Measurements from ENCODE around the gene PMM2.

PMM2 gene

DNA sequence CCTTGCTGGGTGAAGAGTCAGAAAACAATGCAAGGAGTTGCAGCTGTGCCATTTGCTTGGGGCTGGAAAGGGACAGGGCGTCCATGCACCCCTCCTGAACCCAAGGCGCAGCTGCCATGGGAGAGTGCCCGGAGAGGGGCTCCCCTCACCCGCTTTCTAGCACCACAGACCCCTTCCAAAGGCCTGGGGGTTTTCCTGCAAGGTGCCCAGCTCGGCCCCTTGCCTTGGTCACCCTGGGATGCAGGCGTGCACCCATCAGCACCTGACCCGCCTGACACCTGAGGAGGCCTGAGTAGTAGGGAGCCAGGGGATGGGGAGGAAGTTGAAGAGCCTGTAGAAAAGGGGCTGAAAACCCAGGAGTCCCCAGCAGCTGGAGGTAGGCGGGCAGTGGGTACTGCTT is 30.5 kb upstream of the PMM2 start:
- TF ChIP-seq, protein P1, sequence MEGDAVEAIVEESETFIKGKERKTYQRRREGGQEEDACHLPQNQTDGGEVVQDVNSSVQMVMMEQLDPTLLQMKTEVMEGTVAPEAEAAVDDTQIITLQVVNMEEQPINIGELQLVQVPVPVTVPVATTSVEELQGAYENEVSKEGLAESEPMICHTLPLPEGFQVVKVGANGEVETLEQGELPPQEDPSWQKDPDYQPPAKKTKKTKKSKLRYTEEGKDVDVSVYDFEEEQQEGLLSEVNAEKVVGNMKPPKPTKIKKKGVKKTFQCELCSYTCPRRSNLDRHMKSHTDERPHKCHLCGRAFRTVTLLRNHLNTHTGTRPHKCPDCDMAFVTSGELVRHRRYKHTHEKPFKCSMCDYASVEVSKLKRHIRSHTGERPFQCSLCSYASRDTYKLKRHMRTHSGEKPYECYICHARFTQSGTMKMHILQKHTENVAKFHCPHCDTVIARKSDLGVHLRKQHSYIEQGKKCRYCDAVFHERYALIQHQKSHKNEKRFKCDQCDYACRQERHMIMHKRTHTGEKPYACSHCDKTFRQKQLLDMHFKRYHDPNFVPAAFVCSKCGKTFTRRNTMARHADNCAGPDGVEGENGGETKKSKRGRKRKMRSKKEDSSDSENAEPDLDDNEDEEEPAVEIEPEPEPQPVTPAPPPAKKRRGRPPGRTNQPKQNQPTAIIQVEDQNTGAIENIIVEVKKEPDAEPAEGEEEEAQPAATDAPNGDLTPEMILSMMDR (IDR thresholded peaks at IDR 0.05; ENCODE audit: control insufficient read depth, extremely low read depth, insufficient read depth), result no peak
- DNase-seq (ENCODE audit: low read depth), result no peak

DNA sequence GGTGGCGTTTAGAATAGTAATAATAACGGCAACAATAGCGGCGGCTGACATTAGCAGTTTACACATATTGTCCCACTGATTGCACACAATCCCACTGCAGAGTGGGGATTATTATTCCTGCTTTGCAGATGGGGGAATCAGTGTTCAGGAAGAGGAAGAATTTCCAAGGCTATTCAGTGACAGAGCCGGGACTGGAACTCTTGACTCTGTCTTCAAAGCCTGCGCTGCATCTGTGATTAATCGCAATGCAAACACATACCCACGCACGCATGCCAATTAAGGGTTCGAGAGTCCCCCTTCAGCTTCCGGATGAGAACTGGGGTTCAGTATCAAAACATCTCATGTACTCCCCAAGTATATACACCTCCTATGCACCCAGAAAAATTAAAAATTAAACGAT is 29.4 kb upstream of the PMM2 start:
- TF ChIP-seq, protein P1 (IDR thresholded peaks at IDR 0.05; ENCODE audit: control insufficient read depth, extremely low read depth, insufficient read depth), result no peak
- no peak for DNase-seq (ENCODE audit: low read depth)

More for the DNA sequence above, 30.5 kb upstream of the PMM2 start:
- H3K4me3 ChIP-seq (ENCODE audit: low read depth, low read length), result no peak overlapping the region

GRCh38 chr16:8768692-8769091 is 28.9 kb upstream of the PMM2 start:
- no peak for DNase-seq (ENCODE audit: low read depth)
- TF ChIP-seq, protein P1 (IDR thresholded peaks at IDR 0.05; ENCODE audit: control insufficient read depth, extremely low read depth, insufficient read depth), result no peak
- no peak overlapping the region for H3K4me3 ChIP-seq (ENCODE audit: low read depth, low read length)

More for the DNA sequence above, 29.4 kb upstream of the PMM2 start:
- H3K4me3 ChIP-seq (ENCODE audit: low read depth, low read length), result no peak overlapping the region

- TF ChIP-seq, protein P1 (IDR thresholded peaks at IDR 0.05; ENCODE audit: control insufficient read depth, extremely low read depth, insufficient read depth), result no peak
- DNase-seq (ENCODE audit: low read depth), result no peak
- H3K4me3 ChIP-seq (ENCODE audit: low read depth, low read length), result no peak overlapping the region
Measured at GRCh38 chr16:8773537-8773936, 24.1 kb upstream of the PMM2 start.

GRCh38 chr16:8774208-8774607 is 23.4 kb upstream of the PMM2 start:
- DNase-seq (ENCODE audit: low read depth), result no peak
- no peak overlapping the region for H3K4me3 ChIP-seq (ENCODE audit: low read depth, low read length)
- TF ChIP-seq, protein P1 (IDR thresholded peaks at IDR 0.05; ENCODE audit: control insufficient read depth, extremely low read depth, insufficient read depth), result no peak

- TF ChIP-seq, protein P1 (IDR thresholded peaks at IDR 0.05; ENCODE audit: control insufficient read depth, extremely low read depth, insufficient read depth), result no peak
- DNase-seq (ENCODE audit: low read depth), result no peak
- H3K4me3 ChIP-seq (ENCODE audit: low read depth, low read length), result no peak overlapping the region
Measured at GRCh38 chr16:8775359-8775758, 22.3 kb upstream of the PMM2 start.

- TF ChIP-seq, protein P1 (IDR thresholded peaks at IDR 0.05; ENCODE audit: control insufficient read depth, extremely low read depth, insufficient read depth), result no peak
- DNase-seq (ENCODE audit: low read depth), result no peak
- no peak overlapping the region for H3K4me3 ChIP-seq (ENCODE audit: low read depth, low read length)
Measured at GRCh38 chr16:8776129-8776584, 21.5 kb upstream of the PMM2 start.

Data from LNCaP clone FGC (cell line).